Stimulated activated CD4-positive, alpha-beta T cell treated with anti-CD3 and anti-CD28 coated beads, Interleukin-4, amount 100 ng/mL, for 48 hours (primary cell): ENCODE measurements around the gene GLDN.

Experiments used
- DNase-seq, 2 donors: peaks; one replicate each; pipeline ENCODE4 v3.0.0-alpha.2; 2020; ENCODE audit warnings: low read depth in 2 of 2

Gene GLDN

GRCh38 chr15:51322621-51323296, 18.7 kb upstream of the GLDN start:
- DNase-seq, result no peak

- DNase-seq, result no peak
These were observed 17.7 kb upstream of the GLDN start for GRCh38 chr15:51323749-51324148.

GRCh38 chr15:51325167-51325566, 16.3 kb upstream of the GLDN start:
- DNase-seq, result no peak

- DNase-seq, result no peak
These were observed 14.4 kb upstream of the GLDN start for GRCh38 chr15:51327081-51327480.

- no peak for DNase-seq
These were observed 12.5 kb upstream of the GLDN start for GRCh38 chr15:51328926-51329325.

- DNase-seq, result no peak
These were observed 10.3 kb upstream of the GLDN start for GRCh38 chr15:51331141-51331540.

- no peak for DNase-seq
These were observed 9.0 kb upstream of the GLDN start for GRCh38 chr15:51332206-51333147.

GRCh38 chr15:51333571-51333970, 7.9 kb upstream of the GLDN start:
- DNase-seq, result no peak

GRCh38 chr15:51334011-51334451, 7.4 kb upstream of the GLDN start:
- DNase-seq, result no peak

- no peak for DNase-seq
These were observed 6.4 kb upstream of the GLDN start for GRCh38 chr15:51335087-51335486.

- DNase-seq, result no peak
These were observed 5.7 kb upstream of the GLDN start for GRCh38 chr15:51335538-51336410.

GRCh38 chr15:51338496-51338895, 3.0 kb upstream of the GLDN start, which contains the start of gene CYP19A1:
Gene CYP19A1 (minus strand): TSS chr15:51338596. CDS start chr15:51242912, 95,684 bp downstream.
- no peak for DNase-seq

- no peak for DNase-seq
These were observed 958 bp downstream of the GLDN start for GRCh38 chr15:51342227-51342999.

- DNase-seq, result no peak
These were observed 2.0 kb downstream of the GLDN start for GRCh38 chr15:51343466-51343865.

GRCh38 chr15:51346136-51346535, 4.7 kb downstream of the GLDN start:
- DNase-seq, result no peak

GRCh38 chr15:51348688-51349087, 7.2 kb downstream of the GLDN start:
- DNase-seq, result no peak

GRCh38 chr15:51349156-51349844, 7.8 kb downstream of the GLDN start:
- DNase-seq, result no peak

GRCh38 chr15:51350723-51351122, 9.3 kb downstream of the GLDN start:
- DNase-seq, result no peak

- no peak for DNase-seq
These were observed 12.5 kb downstream of the GLDN start for GRCh38 chr15:51353976-51354375.

- no peak for DNase-seq
These were observed 13.6 kb downstream of the GLDN start for GRCh38 chr15:51355096-51355495.
